Neural progenitor cell (in vitro differentiated cells): Measurements from ENCODE around the gene PDCD1.

Source experiments
- EZH2 ChIP-seq: fragments of 200-600 bp; sonication (generic); IDR thresholded peaks from 2 replicates; pipeline ENCODE4 v1.6.1; 2017; ENCODE audit warnings: antibody characterized with exemption, mild to moderate bottlenecking, moderate library complexity
- EZH2phosphoT487 ChIP-seq: fragments of 200-600 bp; sonication (generic); IDR thresholded peaks from 2 replicates; pipeline ENCODE4 v1.6.1; 2017; ENCODE audit warnings: antibody characterized with exemption
- TF ChIP-seq, protein P1 (sequence below): fragments of 200-600 bp; sonication (generic); IDR thresholded peaks from 2 replicates; pipeline ENCODE4 v1.5.1; 2017; ENCODE audit warnings: antibody characterized with exemption, mild to moderate bottlenecking

DNA sequence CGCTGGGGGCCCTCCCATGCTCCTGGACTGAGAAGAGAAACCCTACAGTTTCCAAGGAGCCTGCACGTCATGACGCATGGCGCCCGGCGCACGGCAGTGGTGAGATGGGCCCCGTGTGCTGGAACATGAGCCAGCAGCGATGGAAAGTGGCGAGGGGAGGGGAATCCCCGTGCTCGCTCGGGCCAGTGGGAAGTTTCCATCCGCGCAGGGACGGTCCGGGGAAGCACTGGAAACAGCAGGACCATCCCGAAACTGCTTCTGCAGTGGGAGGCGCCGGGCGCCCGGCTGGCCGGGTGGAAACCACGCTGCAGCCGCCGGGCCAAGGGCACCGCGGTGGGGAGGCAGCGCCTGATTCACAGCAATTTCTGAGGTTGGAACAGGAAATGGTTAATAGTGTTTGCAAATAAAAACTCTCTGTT, 4.9 kb upstream of the PDCD1 start:
- TF ChIP-seq EZH2 (no peak), EZH2phosphoT487 (no peak)
- TF ChIP-seq, protein P1, sequence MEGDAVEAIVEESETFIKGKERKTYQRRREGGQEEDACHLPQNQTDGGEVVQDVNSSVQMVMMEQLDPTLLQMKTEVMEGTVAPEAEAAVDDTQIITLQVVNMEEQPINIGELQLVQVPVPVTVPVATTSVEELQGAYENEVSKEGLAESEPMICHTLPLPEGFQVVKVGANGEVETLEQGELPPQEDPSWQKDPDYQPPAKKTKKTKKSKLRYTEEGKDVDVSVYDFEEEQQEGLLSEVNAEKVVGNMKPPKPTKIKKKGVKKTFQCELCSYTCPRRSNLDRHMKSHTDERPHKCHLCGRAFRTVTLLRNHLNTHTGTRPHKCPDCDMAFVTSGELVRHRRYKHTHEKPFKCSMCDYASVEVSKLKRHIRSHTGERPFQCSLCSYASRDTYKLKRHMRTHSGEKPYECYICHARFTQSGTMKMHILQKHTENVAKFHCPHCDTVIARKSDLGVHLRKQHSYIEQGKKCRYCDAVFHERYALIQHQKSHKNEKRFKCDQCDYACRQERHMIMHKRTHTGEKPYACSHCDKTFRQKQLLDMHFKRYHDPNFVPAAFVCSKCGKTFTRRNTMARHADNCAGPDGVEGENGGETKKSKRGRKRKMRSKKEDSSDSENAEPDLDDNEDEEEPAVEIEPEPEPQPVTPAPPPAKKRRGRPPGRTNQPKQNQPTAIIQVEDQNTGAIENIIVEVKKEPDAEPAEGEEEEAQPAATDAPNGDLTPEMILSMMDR = no peak
